ENCODE measurements around the gene BTBD9. TPM values are rescaled to one million over a fixed set of nuclear protein-coding genes. Genes with fewer than 3 reads are reported as not detected.

BTBD9 gene
- total RNA-seq, 1 experiment from 2014 or later: 4.3 TPM

DNA sequence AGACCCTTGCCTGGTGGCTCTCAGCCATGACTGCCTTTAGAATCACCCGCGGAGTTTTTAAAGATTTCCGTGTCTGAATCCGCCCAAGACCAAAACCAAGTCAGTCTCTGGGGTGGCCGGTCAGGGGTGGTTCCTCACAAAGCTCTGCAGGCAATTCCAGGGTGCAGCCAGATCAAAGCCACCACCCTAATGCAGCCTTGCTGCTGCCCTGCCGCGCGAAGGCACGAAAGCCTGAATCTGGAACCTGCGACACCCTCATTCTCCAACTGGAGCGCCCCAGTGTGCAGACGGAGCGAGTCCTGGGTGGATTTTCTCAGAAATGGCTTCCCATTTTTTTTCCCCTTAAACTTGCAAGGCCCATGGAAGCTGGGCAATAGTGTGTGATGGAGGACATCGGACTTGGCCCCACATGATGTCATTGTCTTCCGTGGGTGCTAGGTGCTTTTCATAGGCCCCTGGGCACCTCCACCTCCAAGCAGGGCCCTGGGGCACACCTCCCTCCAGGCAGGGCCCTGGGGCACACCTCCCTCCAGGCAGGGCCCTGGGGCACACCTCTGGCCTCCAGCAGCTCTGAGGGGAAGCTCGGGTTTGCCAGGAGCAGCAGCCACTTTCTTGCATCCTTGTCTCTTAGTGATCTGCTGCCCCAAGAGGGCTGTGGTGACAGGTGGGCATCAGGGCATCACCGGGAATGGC is 477.1 kb downstream of the BTBD9 start:
- no peaks in the 10 kb centered on the region for H3K79me2 ChIP-seq (ENCODE audit: low read length)
- intact Hi-C loops (cut with micrococcal nuclease): no loop called here
- no peaks in the 10 kb centered on the region for H3K4me1 ChIP-seq (ENCODE audit: insufficient read depth, low read length)
- no peak overlapping the region for H2AFZ ChIP-seq (ENCODE audit: low read length)
- no peak for ATAC-seq
- H4K20me1 ChIP-seq (ENCODE audit: low read length): no peaks in the 10 kb centered on the region
- no peak overlapping the region for H3K4me2 ChIP-seq (ENCODE audit: low read length)
- no TSS peak for BruUV-seq (replicated peaks)
- H3K36me3 ChIP-seq (ENCODE audit: low read depth, low read length): no peaks in the 10 kb centered on the region
- H3K9me2 ChIP-seq (replicated peaks; ENCODE audit: low read length): no peaks in the 10 kb centered on the region
- POLR2A ChIA-PET (ENCODE audit: unreplicated experiment): no interaction called here
- no peak overlapping the region for H3K4me3 ChIP-seq (ENCODE audit: low read length)
- H3K9ac ChIP-seq (ENCODE audit: low read length): no peak overlapping the region
- CTCF ChIA-PET: no interaction called here
- no peaks in the 10 kb centered on the region for H3K27me3 ChIP-seq (ENCODE audit: low read length)
- no peak overlapping the region for H3K27ac ChIP-seq (ENCODE audit: low read length)
- TF ChIP-seq, protein P1, sequence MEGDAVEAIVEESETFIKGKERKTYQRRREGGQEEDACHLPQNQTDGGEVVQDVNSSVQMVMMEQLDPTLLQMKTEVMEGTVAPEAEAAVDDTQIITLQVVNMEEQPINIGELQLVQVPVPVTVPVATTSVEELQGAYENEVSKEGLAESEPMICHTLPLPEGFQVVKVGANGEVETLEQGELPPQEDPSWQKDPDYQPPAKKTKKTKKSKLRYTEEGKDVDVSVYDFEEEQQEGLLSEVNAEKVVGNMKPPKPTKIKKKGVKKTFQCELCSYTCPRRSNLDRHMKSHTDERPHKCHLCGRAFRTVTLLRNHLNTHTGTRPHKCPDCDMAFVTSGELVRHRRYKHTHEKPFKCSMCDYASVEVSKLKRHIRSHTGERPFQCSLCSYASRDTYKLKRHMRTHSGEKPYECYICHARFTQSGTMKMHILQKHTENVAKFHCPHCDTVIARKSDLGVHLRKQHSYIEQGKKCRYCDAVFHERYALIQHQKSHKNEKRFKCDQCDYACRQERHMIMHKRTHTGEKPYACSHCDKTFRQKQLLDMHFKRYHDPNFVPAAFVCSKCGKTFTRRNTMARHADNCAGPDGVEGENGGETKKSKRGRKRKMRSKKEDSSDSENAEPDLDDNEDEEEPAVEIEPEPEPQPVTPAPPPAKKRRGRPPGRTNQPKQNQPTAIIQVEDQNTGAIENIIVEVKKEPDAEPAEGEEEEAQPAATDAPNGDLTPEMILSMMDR (conservative IDR thresholded peaks at IDR 0.05; ENCODE audit: low read depth, low read length): no peak
- no peak for TF ChIP-seq EZH2phosphoT487 (IDR thresholded peaks at IDR 0.05; ENCODE audit: borderline replicate concordance, low read length)
- no peak for TF ChIP-seq EZH2 (IDR thresholded peaks at IDR 0.05; ENCODE audit: low read length, unreplicated experiment)
- H3K9me3 ChIP-seq (ENCODE audit: low read length): no peaks in the 10 kb centered on the region
- DNase-seq: no peak
- no peaks in the 10 kb centered on the region for H3F3A ChIP-seq (ENCODE audit: low read length, unreplicated experiment)

DNA sequence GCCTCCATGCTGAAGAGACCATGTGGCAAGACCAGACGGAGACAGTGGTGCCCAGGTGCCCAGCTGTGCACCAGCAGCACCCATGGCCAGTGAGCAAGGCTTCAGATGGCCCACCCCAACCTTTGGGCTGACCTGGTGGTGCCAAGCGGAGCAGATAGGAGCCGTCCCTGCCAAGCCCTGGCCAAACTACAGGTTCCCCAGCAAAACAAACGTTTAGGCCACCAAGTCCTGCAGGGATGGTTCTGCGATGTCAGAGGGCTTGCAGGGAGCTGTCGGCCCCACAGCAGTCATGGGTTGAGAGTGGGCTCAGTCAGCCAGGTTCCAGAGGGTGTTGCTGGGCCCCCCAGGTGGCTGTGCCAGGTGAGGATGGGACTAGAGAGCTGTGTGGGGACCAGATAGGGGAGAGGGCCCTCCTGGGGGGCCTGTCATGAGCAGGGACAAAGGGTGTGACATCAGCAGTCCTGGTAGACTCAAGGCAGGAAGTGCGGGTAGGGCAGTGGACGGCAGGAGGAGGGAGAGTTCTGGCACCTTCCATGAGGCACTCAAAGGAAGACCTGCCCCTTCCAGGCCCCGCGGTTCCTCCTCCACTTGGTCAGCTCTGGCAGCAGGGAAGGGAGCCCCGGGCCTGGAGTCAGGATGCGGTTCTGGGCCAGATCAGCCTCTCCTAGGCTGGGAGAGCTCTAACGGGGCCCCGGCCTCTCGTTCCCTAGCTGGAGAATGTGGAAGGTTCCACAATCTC is 477.8 kb downstream of the BTBD9 start:
- no peaks in the 10 kb centered on the region for H3K27me3 ChIP-seq (ENCODE audit: low read length)
- H3K4me3 ChIP-seq (ENCODE audit: low read length): no peak overlapping the region
- no peaks in the 10 kb centered on the region for H3F3A ChIP-seq (ENCODE audit: low read length, unreplicated experiment)
- no peak overlapping the region for H3K9ac ChIP-seq (ENCODE audit: low read length)
- no peak overlapping the region for H3K27ac ChIP-seq (ENCODE audit: low read length)
- H3K4me1 ChIP-seq (ENCODE audit: insufficient read depth, low read length): no peaks in the 10 kb centered on the region
- H2AFZ ChIP-seq (ENCODE audit: low read length): no peak overlapping the region
- no peaks in the 10 kb centered on the region for H3K9me2 ChIP-seq (replicated peaks; ENCODE audit: low read length)
- no peak overlapping the region for H3K4me2 ChIP-seq (ENCODE audit: low read length)
- ChIA-PET CTCF (no interaction called here), POLR2A (ENCODE audit: unreplicated experiment) (no interaction called here)
- no peaks in the 10 kb centered on the region for H3K36me3 ChIP-seq (ENCODE audit: low read depth, low read length)
- ATAC-seq (no peak), DNase-seq (no peak)
- no peaks in the 10 kb centered on the region for H3K79me2 ChIP-seq (ENCODE audit: low read length)
- BruUV-seq (replicated peaks): no TSS peak
- H4K20me1 ChIP-seq (ENCODE audit: low read length): no peaks in the 10 kb centered on the region
- no peaks in the 10 kb centered on the region for H3K9me3 ChIP-seq (ENCODE audit: low read length)
- TF ChIP-seq, protein P1 (conservative IDR thresholded peaks at IDR 0.05; ENCODE audit: low read depth, low read length): no peak
- TF ChIP-seq EZH2phosphoT487 (IDR thresholded peaks at IDR 0.05; ENCODE audit: borderline replicate concordance, low read length) (no peak), EZH2 (IDR thresholded peaks at IDR 0.05; ENCODE audit: low read length, unreplicated experiment) (no peak)
- intact Hi-C loops (cut with micrococcal nuclease): no loop called here

DNA sequence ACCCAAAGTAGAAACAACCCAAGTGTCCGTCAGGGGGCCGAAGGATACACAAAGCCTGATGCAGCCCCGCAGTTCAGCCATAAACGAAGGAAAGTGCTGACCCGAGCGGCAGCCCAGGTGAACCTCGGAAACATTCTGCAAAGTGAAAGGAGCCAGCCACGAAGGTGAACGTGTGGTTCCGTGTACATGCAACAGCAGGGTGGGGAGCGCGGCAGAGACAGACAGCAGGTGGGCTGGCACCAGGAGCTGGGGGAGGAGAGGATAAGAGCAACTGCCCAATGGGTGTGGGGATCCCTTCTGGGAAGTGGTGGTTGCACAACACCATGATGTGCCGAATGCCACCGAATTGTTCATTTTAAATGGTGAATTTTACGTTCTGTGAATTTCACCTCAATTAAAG is 478.4 kb downstream of the BTBD9 start:
- H3K9me2 ChIP-seq (replicated peaks; ENCODE audit: low read length): no peaks in the 10 kb centered on the region
- POLR2A ChIA-PET (ENCODE audit: unreplicated experiment): no interaction called here

More for the DNA sequence above, 478.4 kb downstream of the BTBD9 start:
- intact Hi-C loops (cut with micrococcal nuclease): no loop called here
- Histone ChIP-seq H3K9me3 (ENCODE audit: low read length) (no peaks in the 10 kb centered on the region), H3F3A (ENCODE audit: low read length, unreplicated experiment) (no peaks in the 10 kb centered on the region), H3K27me3 (ENCODE audit: low read length) (no peaks in the 10 kb centered on the region), H4K20me1 (ENCODE audit: low read length) (no peaks in the 10 kb centered on the region), H3K36me3 (ENCODE audit: low read depth, low read length) (no peaks in the 10 kb centered on the region), H3K27ac (ENCODE audit: low read length) (no peak overlapping the region), H2AFZ (ENCODE audit: low read length) (no peak overlapping the region), H3K4me1 (ENCODE audit: insufficient read depth, low read length) (peaks cover 3% of the 10 kb centered on the region), H3K4me2 (ENCODE audit: low read length) (no peak overlapping the region), H3K4me3 (ENCODE audit: low read length) (no peak overlapping the region), H3K79me2 (ENCODE audit: low read length) (no peaks in the 10 kb centered on the region), H3K9ac (ENCODE audit: low read length) (no peak overlapping the region)
- ATAC-seq (no peak), DNase-seq (no peak)
- no TSS peak for BruUV-seq (replicated peaks)
- no peak for TF ChIP-seq EZH2phosphoT487 (IDR thresholded peaks at IDR 0.05; ENCODE audit: borderline replicate concordance, low read length)
- TF ChIP-seq, protein P1 (conservative IDR thresholded peaks at IDR 0.05; ENCODE audit: low read depth, low read length): no peak
- TF ChIP-seq EZH2 (IDR thresholded peaks at IDR 0.05; ENCODE audit: low read length, unreplicated experiment): no peak
- CTCF ChIA-PET: no interaction called here

All from PC-3 (cell line).